SK-N-SH (cell line): ENCODE data around the gene ARHGEF40.

ENCODE experiments used
- EP300 ChIP-seq, 2 experiments: IDR thresholded peaks; 2 replicates each; pipeline versions ENCODE4 v1.4.0 to v1.6.1; 2012; ENCODE audit warnings: borderline replicate concordance in 1 of 2, low read depth in 1 of 2, low read length in 1 of 2
- FOXM1 ChIP-seq: IDR thresholded peaks from 2 replicates; pipeline ENCODE4 v1.4.0; 2012; ENCODE audit warnings: low read depth, mild to moderate bottlenecking
- JUND ChIP-seq: IDR thresholded peaks from 2 replicates; pipeline ENCODE4 v1.4.0; 2012
- NRF1 ChIP-seq: IDR thresholded peaks from 2 replicates; pipeline ENCODE4 v1.6.1; 2012; ENCODE audit warnings: low read depth, mild to moderate bottlenecking, low read length
- POLR2AphosphoS5 ChIP-seq: IDR thresholded peaks from 2 replicates; pipeline ENCODE4 v1.6.1; 2012; ENCODE audit warnings: low read depth, low read length
- RAD21 ChIP-seq: IDR thresholded peaks from 2 replicates; pipeline ENCODE4 v1.6.1; 2012; ENCODE audit warnings: mild to moderate bottlenecking, low read length
- SMC3 ChIP-seq: IDR thresholded peaks from 2 replicates; pipeline ENCODE4 v1.6.1; 2012; ENCODE audit warnings: low read depth, low read length, improper control_type of control experiment
- TAF1 ChIP-seq: IDR thresholded peaks from 2 replicates; pipeline ENCODE4 v1.6.1; 2012; ENCODE audit warnings: low read depth, mild to moderate bottlenecking, low read length, moderate library complexity, borderline replicate concordance
- TF ChIP-seq, protein P1 (sequence below): fragments of 200-600 bp; sonication (generic); IDR thresholded peaks from 2 replicates; pipeline ENCODE4 v1.6.1; 2017; ENCODE audit warnings: antibody characterized with exemption, mild to moderate bottlenecking, moderate library complexity
- TF ChIP-seq, protein P2 (sequence below): fragments of 150-350 bp; IDR thresholded peaks from 2 replicates; pipeline ENCODE4 v1.6.1; 2017; ENCODE audit warnings: antibody characterized with exemption, low read length, low read depth, borderline replicate concordance
- TF ChIP-seq, protein P3 (sequence below): IDR thresholded peaks from 2 replicates; pipeline ENCODE4 v1.6.1; 2012; ENCODE audit warnings: mild to moderate bottlenecking, low read depth, low read length, moderate library complexity
- TF ChIP-seq, protein P4 (sequence below): IDR thresholded peaks from 2 replicates; pipeline ENCODE4 v1.4.0; 2012; ENCODE audit warnings: low read depth, borderline replicate concordance
- TF ChIP-seq, protein P5 (sequence below): IDR thresholded peaks from 2 replicates; pipeline ENCODE4; 2012

GRCh38 chr14:21058903-21059302 lies 11.2 kb upstream of the ARHGEF40 start:
- TF ChIP-seq, protein P1, sequence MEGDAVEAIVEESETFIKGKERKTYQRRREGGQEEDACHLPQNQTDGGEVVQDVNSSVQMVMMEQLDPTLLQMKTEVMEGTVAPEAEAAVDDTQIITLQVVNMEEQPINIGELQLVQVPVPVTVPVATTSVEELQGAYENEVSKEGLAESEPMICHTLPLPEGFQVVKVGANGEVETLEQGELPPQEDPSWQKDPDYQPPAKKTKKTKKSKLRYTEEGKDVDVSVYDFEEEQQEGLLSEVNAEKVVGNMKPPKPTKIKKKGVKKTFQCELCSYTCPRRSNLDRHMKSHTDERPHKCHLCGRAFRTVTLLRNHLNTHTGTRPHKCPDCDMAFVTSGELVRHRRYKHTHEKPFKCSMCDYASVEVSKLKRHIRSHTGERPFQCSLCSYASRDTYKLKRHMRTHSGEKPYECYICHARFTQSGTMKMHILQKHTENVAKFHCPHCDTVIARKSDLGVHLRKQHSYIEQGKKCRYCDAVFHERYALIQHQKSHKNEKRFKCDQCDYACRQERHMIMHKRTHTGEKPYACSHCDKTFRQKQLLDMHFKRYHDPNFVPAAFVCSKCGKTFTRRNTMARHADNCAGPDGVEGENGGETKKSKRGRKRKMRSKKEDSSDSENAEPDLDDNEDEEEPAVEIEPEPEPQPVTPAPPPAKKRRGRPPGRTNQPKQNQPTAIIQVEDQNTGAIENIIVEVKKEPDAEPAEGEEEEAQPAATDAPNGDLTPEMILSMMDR, result no peak
- TF ChIP-seq RAD21, result no peak
- no peak for TF ChIP-seq POLR2AphosphoS5
- TF ChIP-seq, protein P2, sequence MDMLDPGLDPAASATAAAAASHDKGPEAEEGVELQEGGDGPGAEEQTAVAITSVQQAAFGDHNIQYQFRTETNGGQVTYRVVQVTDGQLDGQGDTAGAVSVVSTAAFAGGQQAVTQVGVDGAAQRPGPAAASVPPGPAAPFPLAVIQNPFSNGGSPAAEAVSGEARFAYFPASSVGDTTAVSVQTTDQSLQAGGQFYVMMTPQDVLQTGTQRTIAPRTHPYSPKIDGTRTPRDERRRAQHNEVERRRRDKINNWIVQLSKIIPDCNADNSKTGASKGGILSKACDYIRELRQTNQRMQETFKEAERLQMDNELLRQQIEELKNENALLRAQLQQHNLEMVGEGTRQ, result no peak
- TF ChIP-seq FOXM1, result no peak
- TF ChIP-seq, protein P3, sequence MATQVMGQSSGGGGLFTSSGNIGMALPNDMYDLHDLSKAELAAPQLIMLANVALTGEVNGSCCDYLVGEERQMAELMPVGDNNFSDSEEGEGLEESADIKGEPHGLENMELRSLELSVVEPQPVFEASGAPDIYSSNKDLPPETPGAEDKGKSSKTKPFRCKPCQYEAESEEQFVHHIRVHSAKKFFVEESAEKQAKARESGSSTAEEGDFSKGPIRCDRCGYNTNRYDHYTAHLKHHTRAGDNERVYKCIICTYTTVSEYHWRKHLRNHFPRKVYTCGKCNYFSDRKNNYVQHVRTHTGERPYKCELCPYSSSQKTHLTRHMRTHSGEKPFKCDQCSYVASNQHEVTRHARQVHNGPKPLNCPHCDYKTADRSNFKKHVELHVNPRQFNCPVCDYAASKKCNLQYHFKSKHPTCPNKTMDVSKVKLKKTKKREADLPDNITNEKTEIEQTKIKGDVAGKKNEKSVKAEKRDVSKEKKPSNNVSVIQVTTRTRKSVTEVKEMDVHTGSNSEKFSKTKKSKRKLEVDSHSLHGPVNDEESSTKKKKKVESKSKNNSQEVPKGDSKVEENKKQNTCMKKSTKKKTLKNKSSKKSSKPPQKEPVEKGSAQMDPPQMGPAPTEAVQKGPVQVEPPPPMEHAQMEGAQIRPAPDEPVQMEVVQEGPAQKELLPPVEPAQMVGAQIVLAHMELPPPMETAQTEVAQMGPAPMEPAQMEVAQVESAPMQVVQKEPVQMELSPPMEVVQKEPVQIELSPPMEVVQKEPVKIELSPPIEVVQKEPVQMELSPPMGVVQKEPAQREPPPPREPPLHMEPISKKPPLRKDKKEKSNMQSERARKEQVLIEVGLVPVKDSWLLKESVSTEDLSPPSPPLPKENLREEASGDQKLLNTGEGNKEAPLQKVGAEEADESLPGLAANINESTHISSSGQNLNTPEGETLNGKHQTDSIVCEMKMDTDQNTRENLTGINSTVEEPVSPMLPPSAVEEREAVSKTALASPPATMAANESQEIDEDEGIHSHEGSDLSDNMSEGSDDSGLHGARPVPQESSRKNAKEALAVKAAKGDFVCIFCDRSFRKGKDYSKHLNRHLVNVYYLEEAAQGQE, result no peak
- TF ChIP-seq NRF1, result no peak
- no peak for TF ChIP-seq SMC3
- no peak for TF ChIP-seq EP300 (IDR thresholded peaks at IDR 0.05; ENCODE audit: borderline replicate concordance in 1 of 2, low read depth in 1 of 2, low read length in 1 of 2)
- TF ChIP-seq JUND, result no peak
- TF ChIP-seq, protein P4, sequence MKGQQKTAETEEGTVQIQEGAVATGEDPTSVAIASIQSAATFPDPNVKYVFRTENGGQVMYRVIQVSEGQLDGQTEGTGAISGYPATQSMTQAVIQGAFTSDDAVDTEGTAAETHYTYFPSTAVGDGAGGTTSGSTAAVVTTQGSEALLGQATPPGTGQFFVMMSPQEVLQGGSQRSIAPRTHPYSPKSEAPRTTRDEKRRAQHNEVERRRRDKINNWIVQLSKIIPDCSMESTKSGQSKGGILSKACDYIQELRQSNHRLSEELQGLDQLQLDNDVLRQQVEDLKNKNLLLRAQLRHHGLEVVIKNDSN, result no peak
- TF ChIP-seq, protein P5, sequence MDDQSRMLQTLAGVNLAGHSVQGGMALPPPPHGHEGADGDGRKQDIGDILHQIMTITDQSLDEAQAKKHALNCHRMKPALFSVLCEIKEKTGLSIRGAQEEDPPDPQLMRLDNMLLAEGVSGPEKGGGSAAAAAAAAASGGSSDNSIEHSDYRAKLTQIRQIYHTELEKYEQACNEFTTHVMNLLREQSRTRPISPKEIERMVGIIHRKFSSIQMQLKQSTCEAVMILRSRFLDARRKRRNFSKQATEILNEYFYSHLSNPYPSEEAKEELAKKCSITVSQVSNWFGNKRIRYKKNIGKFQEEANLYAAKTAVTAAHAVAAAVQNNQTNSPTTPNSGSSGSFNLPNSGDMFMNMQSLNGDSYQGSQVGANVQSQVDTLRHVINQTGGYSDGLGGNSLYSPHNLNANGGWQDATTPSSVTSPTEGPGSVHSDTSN, result no peak
- no peak for TF ChIP-seq TAF1
